ENCODE data around the gene TEDC2. TPM values are rescaled to one million over a fixed set of nuclear protein-coding genes. Genes with fewer than 3 reads are reported as not detected.

TEDC2 gene
- total and polyA plus RNA-seq, 5 donors from 2014 or later: 0.41 to 1.4 (median 0.67) TPM; not detected in 2

GRCh38 chr16:2460916-2461315 lies 1.0 kb downstream of the TEDC2 start:
- Histone ChIP-seq H3K27me3 (ENCODE audit: control insufficient read depth, insufficient read depth, low read length) (no peaks in the 10 kb centered on the region), H3K4me3 (ENCODE audit: low read depth, low read length) (no peak overlapping the region), H3K36me3 (ENCODE audit: control insufficient read depth, insufficient read depth, low read length) (no peaks in the 10 kb centered on the region), H3K27ac (ENCODE audit: insufficient read depth, low read length, poor library complexity, severe bottlenecking) (no peak overlapping the region), H3K4me1 (ENCODE audit: control insufficient read depth, insufficient read depth, low read length, poor library complexity, severe bottlenecking) (peaks cover 13% of the 10 kb centered on the region), H3K9me3 (ENCODE audit: control insufficient read depth in 2 of 2, low read length in 2 of 2) (no peaks in the 10 kb centered on the region)
- no peaks in the 10 kb centered on the region for H3K9me3 Mint-ChIP-seq
- peak overlapping the region in 1 of 4 donors; percentile 43 for H3K4me3 Mint-ChIP-seq
- ATAC-seq (ENCODE audit: low read depth in 2 of 2) (no peak), DNase-seq (no peak)
- H3K27ac Mint-ChIP-seq: no peak overlapping the region
- peaks cover 6% of the 10 kb centered on the region for H3K27me3 Mint-ChIP-seq
- peaks cover 2 to 10% (median 5%) of the 10 kb centered on the region in 4 donors for H3K4me1 Mint-ChIP-seq
- no peaks in the 10 kb centered on the region for H3K36me3 Mint-ChIP-seq

GRCh38 chr16:2462031-2462866 lies 2.3 kb downstream of the TEDC2 start:
- H3K27me3 ChIP-seq (ENCODE audit: control insufficient read depth, insufficient read depth, low read length): no peaks in the 10 kb centered on the region
- Mint-ChIP-seq H3K4me3 (no peak overlapping the region), H3K4me1 (peaks cover 2 to 12% (median 5%) of the 10 kb centered on the region in 4 donors), H3K27me3 (peaks cover 12% of the 10 kb centered on the region), H3K27ac (no peak overlapping the region), H3K36me3 (no peaks in the 10 kb centered on the region), H3K9me3 (no peaks in the 10 kb centered on the region)
- ATAC-seq (ENCODE audit: low read depth in 2 of 2) (no peak), DNase-seq (no peak)
- H3K36me3 ChIP-seq (ENCODE audit: control insufficient read depth, insufficient read depth, low read length): no peaks in the 10 kb centered on the region
- no peaks in the 10 kb centered on the region for H3K9me3 ChIP-seq (ENCODE audit: control insufficient read depth in 2 of 2, low read length in 2 of 2)
- no peak overlapping the region for H3K4me3 ChIP-seq (ENCODE audit: low read depth, low read length)
- H3K4me1 ChIP-seq (ENCODE audit: control insufficient read depth, insufficient read depth, low read length, poor library complexity, severe bottlenecking): peaks cover 13% of the 10 kb centered on the region
- H3K27ac ChIP-seq (ENCODE audit: insufficient read depth, low read length, poor library complexity, severe bottlenecking): no peak overlapping the region

- Histone ChIP-seq H3K36me3 (ENCODE audit: control insufficient read depth, insufficient read depth, low read length) (no peaks in the 10 kb centered on the region), H3K9me3 (ENCODE audit: control insufficient read depth in 2 of 2, low read length in 2 of 2) (no peaks in the 10 kb centered on the region), H3K4me3 (ENCODE audit: low read depth, low read length) (no peak overlapping the region), H3K27me3 (ENCODE audit: control insufficient read depth, insufficient read depth, low read length) (no peaks in the 10 kb centered on the region), H3K27ac (ENCODE audit: insufficient read depth, low read length, poor library complexity, severe bottlenecking) (no peak overlapping the region), H3K4me1 (ENCODE audit: control insufficient read depth, insufficient read depth, low read length, poor library complexity, severe bottlenecking) (peaks cover 23% of the 10 kb centered on the region)
- DNase-seq: no peak
- Mint-ChIP-seq H3K4me3 (no peak overlapping the region), H3K4me1 (peaks cover 2 to 10% (median 4%) of the 10 kb centered on the region in 4 donors), H3K27me3 (peaks cover 24% of the 10 kb centered on the region), H3K27ac (no peak overlapping the region), H3K36me3 (no peaks in the 10 kb centered on the region), H3K9me3 (no peaks in the 10 kb centered on the region)
- no peak for ATAC-seq (ENCODE audit: low read depth in 2 of 2)
Observed at GRCh38 chr16:2464333-2464732, 4.4 kb downstream of the TEDC2 start.

- Histone ChIP-seq H3K4me3 (ENCODE audit: low read depth, low read length) (no peak overlapping the region), H3K36me3 (ENCODE audit: control insufficient read depth, insufficient read depth, low read length) (no peaks in the 10 kb centered on the region), H3K27ac (ENCODE audit: insufficient read depth, low read length, poor library complexity, severe bottlenecking) (no peak overlapping the region), H3K4me1 (ENCODE audit: control insufficient read depth, insufficient read depth, low read length, poor library complexity, severe bottlenecking) (peaks cover 14% of the 10 kb centered on the region), H3K9me3 (ENCODE audit: control insufficient read depth in 2 of 2, low read length in 2 of 2) (no peaks in the 10 kb centered on the region), H3K27me3 (ENCODE audit: control insufficient read depth, insufficient read depth, low read length) (peaks cover 12% of the 10 kb centered on the region)
- H3K27me3 Mint-ChIP-seq: peaks cover 38% of the 10 kb centered on the region
- ATAC-seq (ENCODE audit: low read depth in 2 of 2) (no peak), DNase-seq (no peak)
- H3K9me3 Mint-ChIP-seq: no peaks in the 10 kb centered on the region
- H3K36me3 Mint-ChIP-seq: no peaks in the 10 kb centered on the region
- H3K4me1 Mint-ChIP-seq: peaks cover 0 to 9% (median 0%) of the 10 kb centered on the region in 4 donors
- no peak overlapping the region for H3K27ac Mint-ChIP-seq
- H3K4me3 Mint-ChIP-seq: no peak overlapping the region
Observed at GRCh38 chr16:2465653-2466415, 5.9 kb downstream of the TEDC2 start.

GRCh38 chr16:2466667-2467527 lies 7.0 kb downstream of the TEDC2 start:
- Mint-ChIP-seq H3K9me3 (no peaks in the 10 kb centered on the region), H3K27me3 (peaks cover 38% of the 10 kb centered on the region), H3K36me3 (no peaks in the 10 kb centered on the region), H3K4me1 (peaks cover 0 to 9% (median 0%) of the 10 kb centered on the region in 4 donors), H3K4me3 (peak overlapping the region in 1 of 4 donors; percentile 19), H3K27ac (no peak overlapping the region)
- ATAC-seq (ENCODE audit: low read depth in 2 of 2): no peak
- peaks cover 25% of the 10 kb centered on the region for H3K4me1 ChIP-seq (ENCODE audit: control insufficient read depth, insufficient read depth, low read length, poor library complexity, severe bottlenecking)
- no peak overlapping the region for H3K4me3 ChIP-seq (ENCODE audit: low read depth, low read length)
- H3K36me3 ChIP-seq (ENCODE audit: control insufficient read depth, insufficient read depth, low read length): no peaks in the 10 kb centered on the region
- no peak overlapping the region for H3K27ac ChIP-seq (ENCODE audit: insufficient read depth, low read length, poor library complexity, severe bottlenecking)
- H3K27me3 ChIP-seq (ENCODE audit: control insufficient read depth, insufficient read depth, low read length): peaks cover 12% of the 10 kb centered on the region
- DNase-seq: no peak
- H3K9me3 ChIP-seq (ENCODE audit: control insufficient read depth in 2 of 2, low read length in 2 of 2): no peaks in the 10 kb centered on the region

GRCh38 chr16:2467528-2468232 lies 7.8 kb downstream of the TEDC2 start:
- H3K9me3 Mint-ChIP-seq: no peaks in the 10 kb centered on the region
- no peaks in the 10 kb centered on the region for H3K9me3 ChIP-seq (ENCODE audit: control insufficient read depth in 2 of 2, low read length in 2 of 2)
- no peaks in the 10 kb centered on the region for H3K36me3 Mint-ChIP-seq
- H3K4me1 ChIP-seq (ENCODE audit: control insufficient read depth, insufficient read depth, low read length, poor library complexity, severe bottlenecking): peaks cover 28% of the 10 kb centered on the region
- ATAC-seq (ENCODE audit: low read depth in 2 of 2) (no peak), DNase-seq (no peak)
- no peak overlapping the region for H3K27ac Mint-ChIP-seq
- H3K27me3 Mint-ChIP-seq: peaks cover 38% of the 10 kb centered on the region
- no peak overlapping the region for H3K27ac ChIP-seq (ENCODE audit: insufficient read depth, low read length, poor library complexity, severe bottlenecking)
- H3K36me3 ChIP-seq (ENCODE audit: control insufficient read depth, insufficient read depth, low read length): no peaks in the 10 kb centered on the region
- no peak overlapping the region for H3K4me3 Mint-ChIP-seq
- peaks cover 0 to 10% (median 0%) of the 10 kb centered on the region in 4 donors for H3K4me1 Mint-ChIP-seq
- no peak overlapping the region for H3K4me3 ChIP-seq (ENCODE audit: low read depth, low read length)
- H3K27me3 ChIP-seq (ENCODE audit: control insufficient read depth, insufficient read depth, low read length): peaks cover 12% of the 10 kb centered on the region

- H3K27ac ChIP-seq (ENCODE audit: insufficient read depth, low read length, poor library complexity, severe bottlenecking): no peak overlapping the region
- ATAC-seq (ENCODE audit: low read depth in 2 of 2): no peak
- Mint-ChIP-seq H3K4me3 (peak overlapping the region in 1 of 4 donors; percentile 7), H3K4me1 (peaks cover 0 to 16% (median 2%) of the 10 kb centered on the region in 4 donors), H3K27me3 (peaks cover 42% of the 10 kb centered on the region), H3K9me3 (no peaks in the 10 kb centered on the region), H3K36me3 (no peaks in the 10 kb centered on the region), H3K27ac (no peak overlapping the region)
- DNase-seq: no peak
- H3K4me1 ChIP-seq (ENCODE audit: control insufficient read depth, insufficient read depth, low read length, poor library complexity, severe bottlenecking): peaks cover 32% of the 10 kb centered on the region
- H3K9me3 ChIP-seq (ENCODE audit: control insufficient read depth in 2 of 2, low read length in 2 of 2): no peaks in the 10 kb centered on the region
- peaks cover 12% of the 10 kb centered on the region for H3K27me3 ChIP-seq (ENCODE audit: control insufficient read depth, insufficient read depth, low read length)
- no peaks in the 10 kb centered on the region for H3K36me3 ChIP-seq (ENCODE audit: control insufficient read depth, insufficient read depth, low read length)
- H3K4me3 ChIP-seq (ENCODE audit: low read depth, low read length): no peak overlapping the region
Observed at GRCh38 chr16:2468233-2468724, 8.4 kb downstream of the TEDC2 start.
